Fibroblast of upper back skin (primary cell): Measurements from ENCODE around the gene DNAJA4.

Source experiments
- DNase-seq: peaks from one replicate; pipeline ENCODE4 v3.0.0-alpha.2; 2013

The DNAJA4 gene

DNA sequence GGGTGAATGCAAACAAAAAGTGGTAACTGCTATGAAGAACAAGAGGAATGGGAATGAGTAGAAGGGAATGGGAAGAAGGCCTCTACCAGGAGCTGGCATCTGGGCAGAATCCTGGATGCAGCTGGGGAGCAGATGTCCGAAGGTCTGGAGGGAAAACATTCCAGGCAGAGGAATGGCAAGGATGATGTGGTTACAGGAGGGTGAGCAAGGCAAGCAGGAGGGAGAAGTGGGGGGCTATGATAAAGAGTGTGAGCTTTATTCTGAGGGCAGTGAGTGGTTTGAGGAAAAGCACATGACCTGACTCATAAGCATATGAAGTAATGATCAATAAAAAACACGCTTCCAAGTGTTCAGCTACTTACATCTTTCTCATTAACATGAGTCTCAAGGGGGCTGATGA is 18.0 kb downstream of the DNAJA4 start:
- DNase-seq: peak; percentile 79

DNA sequence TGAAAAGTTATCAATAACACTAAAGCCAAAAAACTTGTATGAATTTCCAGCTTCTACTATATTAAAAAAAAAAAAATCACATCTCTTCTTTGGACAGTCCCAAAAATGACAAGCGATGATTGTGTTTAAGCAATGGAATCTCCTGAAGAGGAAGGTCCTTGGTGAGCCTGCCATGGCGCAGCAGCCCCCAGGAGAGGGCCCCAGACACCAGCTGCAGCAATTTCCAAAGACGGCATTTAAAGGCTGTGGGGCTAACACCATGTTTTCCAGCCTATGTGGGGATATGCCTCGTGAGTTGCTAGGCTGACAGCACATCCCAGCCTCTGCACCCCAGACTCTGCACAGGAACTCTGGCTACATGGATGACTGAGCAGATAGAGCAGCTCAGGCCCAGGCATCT is 20.4 kb downstream of the DNAJA4 start:
- DNase-seq: no peak

DNA sequence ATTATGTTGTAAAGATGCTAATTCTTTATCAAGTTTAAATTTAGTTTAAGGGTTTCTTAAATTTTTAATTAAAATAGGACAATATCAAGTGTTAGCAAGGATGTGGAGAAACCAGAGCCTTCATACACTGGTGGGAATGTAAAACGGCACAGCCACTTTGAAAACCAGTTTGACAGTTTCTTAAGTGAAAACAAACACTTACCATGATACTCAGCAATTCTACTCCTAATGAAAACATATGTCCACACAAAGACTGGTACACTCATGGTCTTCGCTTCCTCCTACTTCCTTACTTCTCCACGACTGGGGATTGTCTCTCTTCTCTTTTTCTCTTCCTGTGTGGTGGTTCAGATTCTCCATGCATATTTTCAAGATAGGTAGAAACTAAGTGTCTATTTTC is 25.9 kb downstream of the DNAJA4 start:
- DNase-seq: no peak

DNA sequence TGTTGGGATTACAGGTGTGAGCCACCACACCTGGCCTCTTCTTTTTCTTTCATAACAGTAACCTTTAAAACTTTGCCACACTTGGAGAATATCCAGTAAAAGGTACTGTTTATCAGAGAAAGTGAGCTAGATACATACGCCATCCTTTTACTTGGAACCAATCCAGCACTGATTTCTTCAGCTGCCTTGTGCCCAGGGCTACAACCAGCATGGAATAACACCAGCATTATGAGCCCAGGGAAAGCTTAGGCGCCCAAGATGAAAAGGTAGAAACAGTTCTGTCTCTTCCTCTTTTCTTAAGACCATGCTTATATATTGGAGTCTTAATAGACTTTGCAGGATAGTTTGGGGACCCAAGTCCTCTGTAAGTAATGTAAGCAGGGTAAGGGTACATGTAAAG is 26.7 kb downstream of the DNAJA4 start:
- no peak for DNase-seq

DNA sequence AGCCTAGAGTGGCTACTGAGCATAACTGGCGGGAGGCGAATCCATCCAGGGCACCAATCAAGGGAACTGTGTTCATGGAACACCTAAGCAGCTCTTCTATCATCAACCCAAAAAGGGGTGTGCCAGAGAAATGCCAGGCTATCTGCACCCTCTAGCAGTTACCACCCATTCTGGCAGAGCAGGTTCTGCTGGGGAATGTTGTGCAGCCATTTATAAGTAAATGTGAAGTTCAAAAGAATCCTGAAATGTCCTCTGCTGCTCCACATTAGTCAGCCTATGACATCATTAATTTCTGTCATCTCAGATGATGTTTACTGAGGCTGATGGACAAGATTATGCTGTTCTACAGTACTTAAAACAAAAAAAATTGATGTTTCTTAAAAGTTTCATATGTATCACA is 27.3 kb downstream of the DNAJA4 start:
- no peak for DNase-seq

DNA sequence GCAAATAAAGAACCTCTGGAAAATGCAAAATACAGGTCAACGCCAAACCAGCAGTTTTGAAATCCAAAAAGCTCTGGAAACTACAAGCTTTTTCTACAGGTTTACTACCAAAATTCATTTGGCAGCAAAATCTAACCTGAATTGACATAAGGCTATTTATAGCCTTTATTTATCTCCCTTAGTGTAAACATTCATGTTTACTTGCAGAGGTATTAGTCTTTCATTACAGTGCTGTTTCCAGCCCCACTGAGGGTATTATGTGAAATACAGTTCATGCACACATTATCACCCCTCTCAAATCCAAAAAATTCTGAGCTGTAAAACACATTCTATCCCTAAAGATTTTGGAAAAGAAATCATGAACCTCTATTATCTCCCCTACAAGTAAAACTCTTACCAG is 27.9 kb downstream of the DNAJA4 start:
- DNase-seq: no peak

DNA sequence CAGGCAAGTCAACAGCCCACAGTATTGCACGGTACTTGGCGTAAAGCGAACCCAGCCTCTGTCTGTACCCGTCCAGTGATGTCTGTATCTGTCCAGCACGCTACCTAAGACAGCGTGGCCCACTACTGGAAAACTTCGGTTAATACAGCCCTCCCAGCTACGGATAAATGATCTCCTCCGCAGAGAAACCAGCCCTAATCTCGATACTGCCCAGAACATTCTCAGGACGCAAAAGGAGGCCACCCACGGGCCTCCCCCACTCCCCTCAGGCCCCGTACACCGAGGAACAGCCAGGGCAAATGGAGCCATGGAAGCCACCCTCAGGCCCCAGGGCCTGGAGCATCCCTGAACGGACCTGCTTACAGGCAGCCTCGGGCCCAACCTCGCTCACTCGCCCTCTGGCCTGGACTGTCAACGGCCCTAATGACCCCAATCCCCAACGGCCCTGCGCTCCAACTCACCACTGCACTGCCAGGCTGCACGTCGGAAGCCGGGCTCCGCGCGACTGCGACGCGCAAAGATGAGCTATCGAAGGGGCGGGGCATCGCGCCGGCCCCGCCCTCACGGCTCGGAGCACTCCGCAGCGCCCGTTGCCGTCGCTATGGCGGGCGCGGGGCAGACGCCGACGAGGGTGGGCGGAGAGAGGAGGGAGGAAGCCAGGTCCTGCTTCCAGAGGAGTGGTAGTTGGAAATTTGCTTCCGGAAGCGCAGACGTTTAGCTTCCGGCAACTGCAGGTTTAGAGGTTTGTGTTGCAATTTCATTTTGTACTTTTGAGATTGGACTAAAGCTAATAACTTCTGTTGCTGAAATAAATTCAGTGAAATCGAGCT is 35.0 kb downstream of the DNAJA4 start, which contains the start of gene SKIC8:
Gene SKIC8 (minus strand): TSS at position 509 of the 830 bp plus-strand sequence. CDS start 3,923 bp downstream, outside the sequence.
- peak; percentile 93 for DNase-seq

DNA sequence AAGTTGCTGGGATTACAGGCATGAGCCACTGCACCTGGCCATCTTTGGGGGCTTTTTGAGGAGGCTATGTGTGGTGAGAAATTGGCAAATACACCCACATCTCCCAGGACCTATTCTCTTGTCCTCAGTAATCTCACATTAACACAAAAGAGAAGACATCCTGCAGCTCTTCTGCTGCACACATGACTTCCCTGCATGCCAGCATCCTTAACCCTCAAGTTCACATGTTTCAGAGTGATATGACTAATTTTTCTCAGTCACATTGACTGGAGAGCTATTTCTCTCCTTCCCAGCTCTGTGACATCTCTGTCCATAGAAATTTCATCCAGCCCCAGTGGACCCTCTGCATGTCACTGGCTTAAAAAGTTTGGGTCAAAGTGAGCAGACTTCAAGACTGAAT is 37.0 kb downstream of the DNAJA4 start:
- DNase-seq: no peak

DNA sequence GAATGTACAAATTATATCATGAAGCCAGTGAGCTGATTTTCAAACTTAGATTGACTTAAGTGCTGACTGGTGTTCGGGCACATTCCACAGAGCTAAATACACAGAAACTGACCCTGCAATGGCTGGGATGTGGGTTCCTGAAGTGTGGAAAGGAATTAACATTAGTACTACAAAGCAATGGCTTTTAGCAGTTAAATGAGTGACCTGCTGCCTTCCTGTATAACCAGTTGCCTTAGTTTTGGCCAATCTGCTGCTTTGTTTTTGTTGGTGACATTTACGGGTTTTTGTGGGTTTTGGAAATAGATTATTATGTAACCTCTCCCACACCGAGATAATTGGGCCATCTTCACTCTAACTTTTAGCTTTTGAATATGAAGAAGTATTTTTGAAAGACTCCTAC is 37.5 kb downstream of the DNAJA4 start:
- DNase-seq: peak; percentile 41

DNA sequence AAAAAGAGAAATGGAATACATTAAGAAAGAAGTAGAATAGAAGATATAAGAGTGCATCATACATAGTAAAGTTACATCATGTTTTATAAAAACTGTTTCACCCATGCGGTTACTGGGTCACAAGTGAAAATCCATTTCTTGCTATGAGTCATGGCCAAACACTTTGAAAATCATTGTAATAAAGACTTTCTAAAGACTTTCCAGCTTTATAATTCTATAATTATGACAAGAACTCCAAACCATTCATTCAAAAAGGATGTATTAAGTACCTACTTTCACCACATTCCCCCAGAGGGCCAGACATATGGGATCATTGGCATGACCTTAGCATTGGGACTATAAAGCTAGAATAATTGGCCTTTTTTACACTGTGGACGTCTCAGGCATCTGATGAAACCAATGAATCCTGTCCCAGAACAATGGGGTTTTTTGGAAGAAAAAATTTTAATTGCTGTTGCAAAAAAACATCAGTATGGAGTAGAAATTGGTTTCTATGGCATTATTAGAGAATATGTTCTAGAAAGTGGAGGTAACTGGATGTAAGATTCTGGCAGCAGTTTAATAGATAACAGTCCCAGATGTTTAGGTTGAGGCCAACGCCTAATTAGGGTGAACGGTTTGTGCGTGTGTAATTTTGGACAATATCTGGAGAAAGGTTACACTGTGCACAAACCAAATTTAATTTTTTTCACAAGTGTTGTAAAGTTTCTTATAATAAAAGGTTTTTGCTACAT is 38.4 kb downstream of the DNAJA4 start:
- peak; percentile 98 for DNase-seq

DNA sequence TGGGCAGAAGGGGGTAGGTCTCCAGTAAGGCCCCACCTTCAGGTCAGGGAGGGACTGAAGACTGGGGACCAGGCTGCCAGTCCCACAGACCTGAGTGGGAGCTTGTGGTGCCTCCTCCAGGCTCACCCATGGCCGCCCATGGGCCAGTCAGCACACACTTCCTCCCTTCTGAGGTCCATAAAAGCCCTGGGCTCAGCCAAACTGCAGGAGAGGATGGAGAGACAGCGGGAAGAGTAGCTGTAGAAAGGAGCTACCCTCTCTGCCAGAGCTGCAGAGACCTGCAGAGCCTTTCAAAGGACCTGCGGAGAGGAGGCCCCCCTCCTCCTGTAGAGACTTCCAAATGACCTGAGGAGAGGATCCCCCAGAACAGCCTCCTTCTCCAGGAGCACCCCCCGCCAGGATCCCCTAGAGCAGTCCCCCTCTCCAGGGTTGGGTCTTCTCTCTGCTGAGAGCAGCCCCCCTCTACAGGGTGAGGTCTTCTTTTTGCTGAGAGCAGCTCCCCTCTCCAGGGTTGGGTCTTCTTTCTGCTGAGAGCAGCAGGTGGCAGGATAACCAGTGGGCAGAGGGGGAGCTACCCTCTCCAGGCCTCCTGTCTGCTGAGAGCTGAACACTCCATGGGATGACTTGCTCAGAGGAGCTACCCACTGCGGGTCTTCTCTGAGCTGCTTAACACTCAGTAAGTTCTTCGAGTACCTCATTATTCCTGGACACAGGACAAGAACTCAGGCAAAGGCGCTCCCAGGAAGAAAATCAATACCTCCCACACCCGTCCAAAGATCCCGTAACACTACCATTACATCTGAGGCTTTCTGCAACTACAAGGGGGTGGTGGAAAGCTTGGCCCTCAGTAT is 40.1 kb downstream of the DNAJA4 start:
- no peak for DNase-seq

DNA sequence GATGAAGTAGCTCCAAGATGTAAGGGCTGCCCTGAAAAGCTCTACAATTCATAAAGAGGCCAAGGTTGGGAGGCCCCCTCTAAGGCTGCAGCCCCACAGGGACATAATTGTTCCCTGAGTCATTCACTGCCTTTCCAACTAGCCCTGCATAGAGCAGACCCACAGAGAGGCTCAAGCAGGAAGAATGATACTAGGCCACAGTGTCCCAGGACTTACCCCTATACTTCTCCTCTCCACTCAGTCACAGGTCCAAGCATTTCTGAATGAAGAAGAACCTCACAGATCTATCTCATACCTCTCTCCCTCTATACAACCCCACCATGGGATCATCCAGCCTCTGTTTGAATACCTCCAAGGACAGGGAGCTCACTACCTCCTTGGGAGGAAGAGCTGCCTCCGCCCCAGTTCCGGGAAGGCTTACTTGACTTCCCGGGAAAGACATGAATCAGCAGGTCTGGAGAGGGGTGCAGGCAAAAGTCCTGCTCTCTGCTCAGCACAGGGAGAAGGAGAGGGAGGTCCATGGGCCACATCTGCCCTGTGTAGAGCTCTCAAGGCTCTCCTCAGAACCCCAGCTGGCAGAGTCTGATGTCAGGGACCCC is 41.9 kb downstream of the DNAJA4 start:
- peak; percentile 92 for DNase-seq

DNA sequence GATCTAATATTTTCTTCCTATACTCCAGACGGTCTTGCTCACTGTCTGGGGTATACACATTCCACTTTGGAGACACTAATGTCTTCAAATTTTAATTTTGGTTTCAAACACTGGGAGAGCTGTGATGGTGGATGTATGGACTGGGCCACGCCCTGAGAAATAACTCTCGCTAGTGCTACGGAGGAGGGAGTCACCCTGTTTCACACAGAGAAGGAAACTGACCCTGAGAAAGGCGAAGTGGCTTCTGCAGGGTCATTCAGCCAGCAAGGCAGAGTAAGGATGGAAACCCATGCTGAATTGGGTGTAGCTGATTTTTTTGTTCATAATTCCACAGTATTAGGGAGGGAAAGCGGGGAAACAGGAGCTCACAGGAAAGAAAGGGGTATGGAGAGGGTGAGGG is 43.6 kb downstream of the DNAJA4 start:
- DNase-seq: no peak

DNA sequence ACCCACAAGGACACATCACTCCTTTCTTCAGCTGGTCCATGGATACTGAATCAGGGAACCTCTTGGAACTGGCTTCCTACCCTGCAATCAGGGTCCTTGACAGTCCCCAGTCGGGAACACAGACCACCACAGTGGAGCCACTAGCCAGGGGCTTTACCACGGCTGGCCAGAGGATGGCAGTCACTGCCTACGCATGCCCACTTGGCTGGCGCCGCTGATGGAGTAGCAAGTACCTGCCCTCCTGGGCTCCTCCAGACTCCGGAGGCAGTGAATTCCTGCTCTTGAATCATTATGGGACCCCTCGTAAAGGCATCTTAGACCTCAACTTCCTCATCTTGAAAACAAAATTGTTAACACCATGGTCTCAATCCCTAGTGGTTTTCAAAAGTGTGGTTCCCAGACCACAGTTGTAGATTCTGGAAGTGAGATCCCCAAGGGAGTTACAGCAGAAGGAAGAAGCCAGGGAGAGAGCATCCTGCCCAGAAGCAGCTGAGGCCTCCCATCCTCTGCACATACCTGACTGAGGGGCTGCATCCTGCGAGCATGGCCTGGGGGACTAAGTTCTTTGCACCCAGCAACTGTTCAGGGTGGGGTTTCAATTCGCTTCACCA is 44.2 kb downstream of the DNAJA4 start:
- peak; percentile 70 for DNase-seq

DNA sequence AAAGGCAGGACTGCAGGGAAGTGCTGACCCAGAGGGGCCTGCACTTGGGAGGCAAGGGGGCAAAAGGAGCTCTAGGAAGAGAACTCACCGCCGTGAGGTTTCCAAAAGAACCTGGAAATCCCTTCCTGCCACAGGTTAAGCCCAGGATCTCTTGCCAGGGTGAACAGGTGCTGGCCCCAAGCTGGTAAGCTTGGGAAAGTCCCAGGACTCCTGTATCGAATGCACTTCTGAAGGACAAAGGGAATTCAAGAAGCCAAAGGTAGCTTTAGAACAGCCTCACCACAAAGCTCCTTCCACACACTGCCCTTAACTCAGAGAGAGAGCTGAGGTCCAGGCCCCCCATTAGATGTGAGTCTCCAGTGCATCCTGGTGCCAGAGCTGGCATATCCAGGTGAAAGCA is 46.9 kb downstream of the DNAJA4 start:
- DNase-seq: no peak

DNA sequence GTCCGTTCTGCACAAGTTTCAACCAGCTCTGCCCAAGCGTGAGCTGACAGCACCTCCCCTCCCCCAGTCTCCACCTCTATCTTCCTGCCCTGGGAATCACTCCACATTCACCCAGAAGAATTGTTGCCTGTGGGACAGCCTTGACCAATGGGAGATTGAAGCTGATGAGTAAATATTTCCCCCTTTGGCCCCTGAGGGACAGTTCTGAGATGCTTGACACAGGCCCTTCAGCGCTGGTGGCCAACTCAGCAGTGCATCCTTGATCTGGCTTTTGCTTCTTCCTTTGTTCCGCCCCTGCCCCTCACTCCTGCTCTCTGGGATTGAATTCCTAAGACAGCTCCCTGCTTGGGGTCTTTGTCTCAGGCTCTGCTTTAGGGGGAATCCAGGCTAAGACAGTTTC is 48.2 kb downstream of the DNAJA4 start:
- DNase-seq: no peak

DNA sequence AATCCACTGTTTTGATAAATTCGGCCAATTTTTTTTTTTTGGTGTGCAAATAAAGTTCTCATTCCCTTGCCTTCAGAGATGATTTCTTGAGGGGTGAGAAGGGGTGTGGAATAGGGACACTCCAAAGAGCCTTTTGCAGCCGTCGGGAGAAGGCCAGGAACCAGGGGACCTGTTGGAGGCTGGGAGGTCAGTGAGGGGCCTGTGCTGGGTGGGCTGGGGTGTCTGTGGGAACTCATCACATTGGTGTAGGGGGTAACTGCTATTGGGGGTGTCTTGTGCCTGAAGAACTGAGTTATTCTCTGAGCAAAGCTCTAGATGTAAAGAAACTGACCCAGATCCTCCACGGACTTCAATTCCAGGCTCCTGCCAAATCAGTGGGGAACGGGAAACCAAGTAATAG is 48.6 kb downstream of the DNAJA4 start:
- DNase-seq: no peak

DNA sequence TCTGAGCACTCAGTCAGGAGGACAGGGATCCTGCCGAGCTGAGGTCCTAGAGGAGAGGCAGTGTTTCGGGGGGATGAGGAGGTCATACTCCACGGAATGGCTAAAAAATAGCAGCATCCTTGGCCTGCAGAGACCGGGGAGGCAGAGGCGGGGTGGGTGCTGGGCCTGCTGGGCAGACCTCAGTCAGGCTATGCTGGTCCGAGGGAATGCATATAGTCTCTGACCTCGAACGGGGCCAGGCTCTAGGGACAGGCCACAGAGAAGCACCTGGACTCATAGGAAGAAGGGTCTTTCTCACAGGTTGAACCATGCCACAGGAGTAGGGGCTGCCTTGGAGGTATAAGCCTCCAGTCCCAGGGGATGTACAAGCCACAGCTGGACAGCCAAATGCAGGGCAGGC is 49.0 kb downstream of the DNAJA4 start:
- no peak for DNase-seq

DNA sequence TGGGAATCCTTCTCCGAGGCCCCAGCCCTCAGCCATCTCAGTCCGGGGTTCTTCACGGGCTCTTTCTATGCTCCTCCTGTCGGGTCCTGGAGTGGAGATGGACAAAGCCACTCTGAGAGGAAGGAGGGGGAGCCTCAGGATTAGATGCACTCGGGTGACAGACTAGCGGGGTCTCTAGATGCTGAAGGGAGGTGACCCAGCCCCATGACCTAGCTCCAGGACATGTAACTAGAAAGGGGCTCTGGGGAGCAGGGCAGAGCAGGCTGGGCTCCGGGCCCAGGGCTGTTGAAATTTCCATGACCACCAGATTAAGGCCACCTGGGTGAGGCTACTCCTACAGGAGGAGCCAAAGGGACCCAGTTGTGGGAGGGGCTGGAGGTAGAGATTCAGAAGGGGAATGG is 49.8 kb downstream of the DNAJA4 start:
- DNase-seq: no peak

DNA sequence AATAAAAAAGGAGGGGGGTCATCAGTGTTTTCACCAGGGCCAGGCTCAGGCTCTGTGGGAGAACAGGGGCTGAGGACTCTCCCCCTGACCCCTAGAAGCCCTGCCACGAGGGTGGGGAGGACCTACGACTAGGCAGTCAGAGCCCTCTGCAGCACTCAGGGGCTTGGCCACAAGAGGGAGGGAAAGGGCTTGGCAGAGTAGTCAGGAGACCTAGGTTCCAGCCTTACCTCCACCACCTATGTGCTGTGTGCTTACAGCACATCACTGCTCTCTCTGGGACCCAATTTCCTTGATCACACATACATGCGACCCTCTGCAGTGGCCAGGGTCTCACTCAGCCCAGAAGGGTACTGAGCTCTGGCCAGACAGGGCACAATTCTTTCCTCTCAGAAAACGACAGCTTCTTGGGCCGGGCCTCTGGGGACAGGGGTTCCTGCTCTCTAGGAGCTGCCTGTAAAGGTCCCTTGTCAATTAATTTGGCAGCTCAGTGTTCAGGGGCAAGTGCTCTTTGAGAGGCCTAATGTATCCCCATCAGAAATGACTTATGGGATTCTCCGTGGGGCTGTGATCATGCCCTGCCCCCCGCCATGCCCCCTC is 51.4 kb downstream of the DNAJA4 start:
- DNase-seq: no peak

DNA sequence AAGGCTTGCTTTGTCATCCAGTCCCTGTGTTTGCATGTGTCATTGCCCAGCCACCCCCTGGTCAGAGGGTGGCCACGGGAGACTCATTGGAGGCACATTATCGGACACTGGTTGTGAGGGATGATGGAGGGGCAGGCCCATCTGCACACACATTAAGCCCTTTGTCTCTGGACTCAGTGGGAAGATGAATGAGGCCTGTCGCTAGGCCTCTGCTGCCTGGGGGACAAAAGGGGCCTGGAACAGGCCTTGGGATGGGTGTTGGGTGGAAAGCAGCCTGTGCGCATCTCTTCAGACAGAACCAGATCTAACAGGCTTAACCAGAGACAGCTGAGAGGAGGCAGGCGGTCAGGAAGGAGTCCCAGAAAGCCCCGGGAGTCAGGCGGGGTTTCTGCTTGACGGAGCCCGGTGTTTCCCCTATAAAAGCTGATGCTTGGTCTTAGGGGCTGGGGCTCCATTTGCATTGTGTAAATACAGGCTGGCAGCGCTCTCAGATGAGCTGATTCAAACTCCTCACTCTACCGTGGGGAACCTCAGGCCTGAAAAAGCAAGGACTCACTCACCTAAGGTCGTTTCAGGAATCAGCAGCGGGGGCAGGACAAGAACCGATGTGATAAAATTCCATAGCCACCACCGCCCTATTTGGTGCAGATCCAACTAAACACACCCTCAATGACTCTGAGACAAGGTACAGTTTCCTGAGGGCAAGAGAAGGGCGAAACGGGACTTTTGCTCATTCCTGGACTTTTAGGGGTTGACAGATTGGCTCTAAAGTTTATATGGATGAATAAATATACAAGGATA is 52.1 kb downstream of the DNAJA4 start:
- no peak for DNase-seq
